Sciatic nerve (tissue), 2 donors: ENCODE results near the gene LCE2D. TPM values are rescaled to one million over a fixed set of nuclear protein-coding genes. Genes with fewer than 3 reads are reported as not detected.
"Not testable (repeated sequence)": the region's sequence is repeated elsewhere in the genome, so short reads cannot be mapped to it uniquely, and the experiment has no call there.

Source experiments
- ATAC-seq: fragments of 200-7000 bp; cut with Tn5 transposase; one replicate; pipeline ENCODE4 v1.9.1; 2020; ENCODE audit warnings: mild to moderate bottlenecking, moderate library complexity
- DNase-seq: peaks from one replicate; pipeline ENCODE4 v3.0.0-alpha.2; 2020; ENCODE audit warnings: low spot score
- intact Hi-C: fragments of 100-400 bp; cut with DNase I; formaldehyde crosslinking; loops from one replicate; pipeline ENCODE4 v1.14.2; 2022
- total RNA-seq: library from RNA; stranded (reverse); fragmentation: NEBNext Ultra II Directional; extraction: Animal tissue kit (Norgen Biotek cat#: 25700); gene quantifications from one replicate; pipeline ENCODE4 v1.2.1, GENCODE V29; 2021
- donor health status: DM: no; HTN: no; CAD: no.
- donor health status: DM: no; HTN: no; CAD: no.

Gene LCE2D
- total RNA-seq, 1 donor from 2014 or later, result not detected

- intact Hi-C loops, result no loop called here
- no peak for DNase-seq
- ATAC-seq, result no peak
These were observed 20.7 kb downstream of the LCE2D start for GRCh38 chr1:152683846-152684245.

DNA sequence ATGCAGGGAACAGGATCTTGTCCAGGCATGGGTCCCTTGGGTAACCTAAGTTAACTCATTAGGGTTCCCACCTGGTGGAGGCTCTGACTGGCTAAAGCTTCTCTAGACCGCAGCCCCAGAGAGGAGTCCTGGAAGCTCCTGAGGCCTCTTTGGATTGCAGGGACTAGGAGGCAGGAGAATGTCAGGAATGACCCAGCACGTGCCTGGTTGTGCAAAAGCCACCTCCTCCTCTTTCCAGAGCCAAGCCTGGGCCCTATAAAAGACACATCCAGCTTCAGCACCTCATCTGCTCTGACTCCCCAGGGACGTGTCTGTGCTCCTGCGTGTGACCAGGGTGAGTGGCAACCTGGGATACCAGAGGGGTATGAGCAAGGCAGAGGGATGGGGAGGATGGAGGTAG lies 22.6 kb downstream of the LCE2D start, which contains the start of gene LCE2B:
TSS of gene LCE2B (plus strand) at position 301 of the 400 bp plus-strand sequence. CDS start 721 bp downstream, outside the sequence.
- DNase-seq, intact Hi-C loops, ATAC-seq: not testable (repeated sequence)

GRCh38 chr1:152697701-152698600 lies 34.8 kb downstream of the LCE2D start, which contains the start of gene LCE2A:
LCE2A (plus strand) TSS chr1:152698345; CDS start chr1:152698902, 557 bp downstream.
- ATAC-seq (no peak), DNase-seq (no peak)
- intact Hi-C loops, result no loop called here

- ATAC-seq, result no peak
- intact Hi-C loops, result no loop called here
These were observed 36.6 kb downstream of the LCE2D start for GRCh38 chr1:152699746-152700145.

DNA sequence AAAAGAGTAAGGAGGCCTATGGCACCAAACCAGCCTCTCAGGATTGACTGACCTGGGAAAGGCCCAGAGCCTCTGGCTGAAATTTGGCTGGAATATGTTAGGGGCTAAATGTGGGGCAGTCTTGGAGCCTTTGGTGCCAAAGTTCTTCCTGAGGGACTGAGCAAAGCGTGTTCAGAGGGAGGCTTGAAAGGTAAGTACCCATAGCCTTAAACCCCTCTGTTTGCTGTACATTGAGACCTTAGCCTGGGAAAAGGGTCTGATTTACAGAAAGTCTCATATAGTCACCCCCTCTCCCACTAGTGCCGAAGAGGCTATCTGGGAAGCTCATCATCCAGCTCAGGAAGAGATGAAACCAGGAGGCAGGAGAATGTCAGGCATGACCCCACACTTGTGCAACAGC lies 44.7 kb downstream of the LCE2D start, which contains the start of gene LCE4A:
TSS of gene LCE4A (plus strand) at position 301 of the 400 bp plus-strand sequence. CDS start 916 bp downstream, outside the sequence.
- ATAC-seq (no peak), DNase-seq (no peak)
- intact Hi-C loops, result no loop called here

More at GRCh38 chr1:152699746-152700145, 36.6 kb downstream of the LCE2D start:
- DNase-seq, result no peak

Other genes starting within 250 kb of the LCE2D start
- not detected for gene CRNN, start 249.1 kb upstream of the LCE2D start, total RNA-seq
- gene LCE5A, start 152.6 kb upstream of the LCE2D start, total RNA-seq, result not detected
- gene CRCT1, start 148.9 kb upstream of the LCE2D start, total RNA-seq, result not detected
- not detected for gene LCE3E, start 96.6 kb upstream of the LCE2D start, total RNA-seq
- not detected for gene LCE3D, start 82.9 kb upstream of the LCE2D start, total RNA-seq
- not detected for gene LCE3C, start 63.1 kb upstream of the LCE2D start, total RNA-seq
- not detected for gene LCE3B, start 49.6 kb upstream of the LCE2D start, total RNA-seq
- gene LCE3A, start 40.3 kb upstream of the LCE2D start, total RNA-seq, result not detected
- not detected for gene LCE2C, start 11.9 kb downstream of the LCE2D start, total RNA-seq
- gene LCE2B, start 22.7 kb downstream of the LCE2D start, total RNA-seq, result not detected
- gene LCE2A, start 35.0 kb downstream of the LCE2D start, total RNA-seq, result not detected
- not detected for gene LCE4A, start 44.8 kb downstream of the LCE2D start, total RNA-seq
- not detected for gene KPRP, start 94.6 kb downstream of the LCE2D start, total RNA-seq
- gene LCE1F, start 111.8 kb downstream of the LCE2D start, total RNA-seq, result not detected
- gene LCE1E, start 122.9 kb downstream of the LCE2D start, total RNA-seq, result not detected
- not detected for gene LCE1D, start 133.3 kb downstream of the LCE2D start, total RNA-seq
- gene LCE1C, start 143.3 kb downstream of the LCE2D start, total RNA-seq, result not detected
- not detected for gene LCE1B, start 148.6 kb downstream of the LCE2D start, total RNA-seq
- not detected for gene LCE1A, start 164.1 kb downstream of the LCE2D start, total RNA-seq
- not detected for gene LCE6A, start 179.5 kb downstream of the LCE2D start, total RNA-seq
- gene LCE7A, start 196.6 kb downstream of the LCE2D start, total RNA-seq, result not detected
- not detected for gene SMCP, start 214.9 kb downstream of the LCE2D start, total RNA-seq
- not detected for gene IVL, start 245.2 kb downstream of the LCE2D start, total RNA-seq